HG02642 (cell line): ENCODE data around the gene SLC31A1.

Experiments
- ATAC-seq: cut with Tn5 transposase; IDR thresholded peaks from one replicate; pipeline ENCODE4 v1.9.1; 2021; ENCODE audit warnings: mild to moderate bottlenecking; ENCODE audit not compliant: unreplicated experiment, poor library complexity

The SLC31A1 gene

DNA sequence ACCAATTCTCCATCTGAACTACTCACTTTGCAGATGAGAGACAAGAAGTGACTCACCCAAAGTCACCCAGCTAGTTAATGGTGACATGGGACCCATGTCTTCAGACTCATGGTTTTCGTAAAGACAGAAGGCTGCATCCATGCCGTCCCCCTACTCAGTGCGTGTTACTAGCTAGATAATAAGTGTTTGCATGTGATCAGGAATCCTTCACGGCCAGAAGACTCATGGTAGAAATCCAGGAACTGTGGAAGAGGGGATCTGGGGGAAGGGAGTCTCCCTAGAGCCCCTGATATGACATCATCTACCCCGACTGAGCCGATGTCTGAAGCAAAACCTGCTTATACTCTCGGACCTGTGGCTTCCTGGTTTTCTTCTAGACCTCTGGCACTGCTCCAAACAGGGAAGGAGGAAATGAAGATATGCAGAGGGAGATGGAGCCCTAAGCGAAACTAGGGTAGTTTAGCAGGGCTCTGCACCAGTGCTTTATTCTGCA is 78.5 kb downstream of the SLC31A1 start:
- no peak for ATAC-seq

DNA sequence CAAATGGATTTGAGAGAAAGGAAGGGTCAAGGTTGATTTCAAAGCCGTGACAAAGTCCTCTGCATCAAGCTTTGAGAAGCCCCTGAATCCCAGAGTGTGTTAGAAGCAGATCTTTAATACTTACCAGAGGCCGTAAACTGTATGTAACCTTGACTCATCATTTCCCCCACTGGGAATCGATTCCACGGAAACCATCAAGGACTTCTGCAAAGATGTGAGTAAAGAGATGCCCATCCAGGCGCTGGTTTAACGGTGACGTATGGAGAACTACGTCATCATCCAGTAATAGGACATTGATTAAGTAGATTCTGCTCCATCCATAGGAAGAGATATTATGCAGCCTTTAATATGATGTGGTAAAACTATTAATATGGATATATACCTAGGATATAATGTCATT is 80.2 kb downstream of the SLC31A1 start:
- no peak for ATAC-seq

DNA sequence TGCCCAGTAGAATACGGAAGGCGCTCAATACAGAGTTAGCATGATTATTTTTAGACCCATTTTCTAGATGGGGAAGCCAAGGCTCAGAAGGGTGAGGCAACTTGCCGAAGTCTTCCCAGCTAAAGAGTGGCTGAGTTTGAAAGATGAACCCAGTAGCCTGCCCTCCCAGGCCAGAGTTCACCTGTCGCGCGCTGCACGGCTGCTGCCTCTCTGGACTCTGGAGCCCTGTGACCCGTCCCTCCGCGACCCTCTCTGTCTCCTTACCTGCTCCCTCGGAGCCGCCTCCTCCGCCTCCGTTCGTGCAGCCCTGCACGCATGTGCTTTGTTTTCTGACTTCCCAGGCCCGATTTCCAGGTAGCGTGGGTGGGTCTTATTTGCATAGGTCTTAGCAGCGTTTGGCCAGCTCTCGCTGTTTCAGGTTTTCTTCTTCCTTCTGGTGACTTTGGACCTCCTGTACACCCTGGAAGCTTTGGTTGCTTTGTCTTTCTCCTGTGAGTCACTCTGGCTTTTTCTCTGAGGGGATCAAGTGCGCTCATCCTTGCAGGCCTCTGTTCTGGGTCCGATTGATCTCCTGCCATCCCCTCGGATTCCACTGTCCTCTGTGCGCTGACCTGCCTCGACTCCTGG is 81.6 kb downstream of the SLC31A1 start, which contains the start of gene RNF183:
TSS of gene RNF183 (minus strand) at position 585 of the 627 bp plus-strand sequence. CDS start 5,192 bp downstream, outside the sequence.
- no peak for ATAC-seq

DNA sequence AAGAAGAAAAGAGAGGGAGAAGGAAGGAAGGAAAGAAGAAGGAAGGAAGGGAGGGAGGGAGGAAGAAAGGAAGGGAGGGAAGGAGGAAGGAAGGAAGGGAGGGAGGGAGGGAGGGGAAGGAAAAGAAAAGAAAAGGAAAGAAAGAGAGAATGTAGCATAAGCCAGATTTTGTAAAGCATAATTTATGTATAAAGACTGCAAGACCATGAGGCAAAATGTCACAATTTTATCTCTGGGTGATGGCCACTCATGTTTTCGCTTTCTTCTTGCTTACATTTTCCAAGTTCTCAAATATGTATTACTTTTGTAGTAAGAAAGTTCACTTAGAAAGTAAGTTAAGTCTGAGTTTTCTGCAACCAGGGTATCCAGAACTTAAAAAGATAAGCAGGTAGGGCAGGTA is 85.2 kb downstream of the SLC31A1 start:
- ATAC-seq, result no peak

DNA sequence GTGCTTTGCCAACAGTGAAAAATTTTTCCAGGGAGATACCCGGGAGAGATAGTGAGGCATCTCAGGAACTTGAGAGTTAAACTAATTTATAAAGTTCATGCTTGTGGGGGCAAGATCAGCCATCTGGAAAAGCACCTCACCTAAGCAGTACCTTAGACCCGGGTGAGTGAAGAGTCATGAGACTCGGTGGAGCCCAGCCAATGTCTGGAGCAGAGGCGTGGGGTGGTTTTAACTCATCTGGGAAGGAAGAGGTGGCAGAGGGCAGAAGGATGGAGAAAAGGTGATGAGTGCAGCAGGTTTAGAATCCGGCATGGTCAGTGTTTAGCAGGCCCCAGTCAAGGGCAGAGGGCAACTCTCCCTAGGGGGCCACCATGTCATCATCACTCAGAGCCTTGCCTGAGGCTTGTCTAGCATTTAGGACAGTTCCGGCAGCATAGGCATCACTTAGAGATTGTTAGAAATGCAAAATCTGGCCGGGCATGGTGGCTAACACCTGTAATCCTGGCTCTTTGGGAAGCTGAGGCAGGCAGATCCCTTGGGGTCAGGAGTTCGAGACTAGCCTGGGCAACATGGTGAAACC is 86.1 kb downstream of the SLC31A1 start:
- ATAC-seq, result no peak

DNA sequence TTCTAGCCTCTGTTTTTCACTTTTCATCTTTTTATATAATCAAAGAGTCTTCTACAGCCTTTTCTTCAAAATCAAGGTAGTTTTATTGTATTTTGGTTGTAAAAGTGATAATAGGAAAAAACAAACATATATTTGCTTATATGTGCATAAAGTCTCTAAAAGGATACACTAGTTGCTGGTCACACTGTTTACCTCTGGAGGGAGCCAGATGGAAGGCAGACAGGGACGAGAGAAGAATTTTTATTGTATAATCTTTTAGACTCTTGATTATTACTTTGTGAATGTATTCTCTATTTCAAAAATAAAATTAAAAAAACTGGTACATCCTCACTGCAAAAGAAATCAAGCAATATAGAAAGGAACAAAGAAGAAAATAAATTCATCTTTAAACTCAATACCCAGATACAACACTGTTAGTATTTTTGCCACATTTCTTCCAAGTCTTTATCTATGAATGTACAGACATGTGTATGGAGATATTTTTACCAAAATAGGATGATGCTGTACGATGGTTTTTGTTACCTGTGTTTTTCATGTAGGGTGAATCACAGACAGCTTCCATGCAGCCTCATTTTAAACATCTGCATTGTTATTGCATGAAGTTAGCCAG is 88.0 kb downstream of the SLC31A1 start:
- no peak for ATAC-seq

DNA sequence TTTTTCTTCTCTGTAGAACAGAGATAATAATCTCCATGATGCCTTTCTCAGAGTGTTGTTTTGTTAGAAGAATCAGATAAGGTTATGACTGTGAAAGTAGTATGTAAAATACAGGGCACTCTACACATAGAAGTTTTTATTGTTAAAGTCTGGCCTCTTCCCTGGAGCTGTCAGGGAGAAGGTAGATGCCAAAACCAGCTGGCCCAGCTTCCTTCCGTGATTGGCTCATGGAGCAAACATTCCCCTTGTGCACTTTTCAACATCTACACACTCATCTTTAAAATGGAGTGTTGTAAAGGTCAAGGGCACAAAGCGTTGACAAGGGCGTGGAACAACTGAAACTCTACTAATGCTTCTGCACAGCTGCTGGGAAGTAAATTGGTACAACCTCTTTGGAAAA is 89.2 kb downstream of the SLC31A1 start:
- ATAC-seq, result no peak

DNA sequence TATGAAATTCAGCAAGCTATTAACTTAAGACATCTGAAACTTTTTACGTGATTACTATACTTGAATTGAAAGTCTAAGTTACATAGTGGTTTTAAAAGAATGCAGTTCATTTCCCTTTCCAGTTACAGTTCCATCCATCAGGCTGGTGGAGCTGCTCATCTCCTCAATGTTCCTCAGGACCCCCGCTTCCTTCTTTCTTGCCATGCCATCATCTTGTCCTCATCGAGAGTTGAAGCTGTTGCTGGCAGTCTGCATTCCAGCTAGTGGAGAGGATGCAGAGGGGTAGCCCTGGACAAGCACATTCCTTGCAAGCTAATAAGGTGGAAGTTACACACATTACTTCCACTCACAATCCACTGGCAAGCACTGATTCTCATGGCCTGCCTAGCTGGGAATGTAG is 90.6 kb downstream of the SLC31A1 start:
- ATAC-seq, result no peak

DNA sequence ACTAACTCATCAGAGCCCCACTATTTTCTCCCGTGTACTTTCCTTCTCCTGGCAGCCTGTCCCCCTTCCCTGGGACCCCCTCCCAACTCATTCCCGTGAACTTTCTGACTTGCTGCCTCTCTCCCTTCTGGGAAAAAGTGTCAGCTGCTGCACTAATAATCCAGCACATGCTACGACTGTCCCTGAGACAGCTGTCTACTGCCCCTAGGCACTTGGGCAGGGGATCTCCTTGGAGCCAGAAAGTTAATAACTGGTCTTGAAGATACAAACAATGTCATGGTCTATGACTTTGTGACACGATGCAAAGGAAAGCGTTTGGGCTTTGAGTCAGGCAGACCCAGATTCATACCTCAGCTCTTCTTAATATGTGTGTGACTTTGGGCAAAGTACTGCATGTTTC is 91.9 kb downstream of the SLC31A1 start:
- no peak for ATAC-seq
